HepG2 (cell line): ENCODE data around the gene DOCK4. TPM values are rescaled to one million over a fixed set of nuclear protein-coding genes. Genes with fewer than 3 reads are reported as not detected.

Source experiments
- ASH2L ChIP-seq: fragments of 300-600, 200-600 bp; sonication (generic); IDR thresholded peaks from 2 replicates; pipeline ENCODE4 v1.7.0; 2017; ENCODE audit warnings: low read depth, mild to moderate bottlenecking, moderate library complexity, mixed read lengths, low read length; ENCODE audit not compliant: insufficient read length
- ATF7-NPFF ChIP-seq: sonication (generic); formaldehyde crosslinking; IDR thresholded peaks from 2 replicates; pipeline ENCODE4 v1.8.1; 2023; ENCODE audit warnings: mild to moderate bottlenecking, low read depth, missing genetic modification reagents, moderate library complexity
- DRAP1 ChIP-seq: IDR thresholded peaks from 2 replicates; pipeline ENCODE4 v1.6.1; 2016; ENCODE audit warnings: missing genetic modification reagents, missing compliant biosample characterization
- HNF1B ChIP-seq: sonication (generic); formaldehyde crosslinking; IDR thresholded peaks from 2 replicates; pipeline ENCODE4 v1.5.1; 2020; ENCODE audit warnings: mild to moderate bottlenecking, moderate library complexity, missing genetic modification reagents
- IRF2 ChIP-seq: IDR thresholded peaks from 2 replicates; pipeline ENCODE4 v1.6.1; 2018; ENCODE audit warnings: missing genetic modification reagents, missing compliant biosample characterization
- PATZ1 ChIP-seq: sonication (generic); formaldehyde crosslinking; IDR thresholded peaks from 2 replicates; pipeline ENCODE4 v1.4.0; 2020; ENCODE audit warnings: missing genetic modification reagents
- REPIN1 ChIP-seq: sonication (generic); formaldehyde crosslinking; IDR thresholded peaks from 2 replicates; pipeline ENCODE4 v1.8.0; 2022; ENCODE audit warnings: missing genetic modification reagents, low read depth, mild to moderate bottlenecking, borderline replicate concordance
- SIX4 ChIP-seq: sonication (generic); formaldehyde crosslinking; IDR thresholded peaks from 2 replicates; pipeline ENCODE4 v1.4.0; 2020; ENCODE audit warnings: missing genetic modification reagents
- TCF7 ChIP-seq: sonication (generic); IDR thresholded peaks from 2 replicates; pipeline ENCODE4 v1.6.1; 2016; ENCODE audit warnings: antibody characterized with exemption, low read depth
- TEAD3 ChIP-seq: optimal IDR thresholded peaks from 2 replicates; pipeline ENCODE3; 2016; ENCODE audit warnings: borderline replicate concordance
- TFAP4 ChIP-seq: sonication (generic); IDR thresholded peaks from 2 replicates; pipeline ENCODE4 v1.6.1; 2016; ENCODE audit warnings: low read depth, borderline replicate concordance
- TOE1 ChIP-seq: sonication (generic); formaldehyde crosslinking; IDR thresholded peaks from 2 replicates; pipeline ENCODE4 v1.4.0; 2020; ENCODE audit warnings: mild to moderate bottlenecking, missing genetic modification reagents
- ZBTB14 ChIP-seq: sonication (generic); formaldehyde crosslinking; IDR thresholded peaks from 2 replicates; pipeline ENCODE4 v1.4.0; 2020; ENCODE audit warnings: missing genetic modification reagents
- ZFP36L1 ChIP-seq: sonication (generic); formaldehyde crosslinking; IDR thresholded peaks from 2 replicates; pipeline ENCODE4 v1.8.0; 2022; ENCODE audit warnings: mild to moderate bottlenecking, missing genetic modification reagents, moderate library complexity
- ZGPAT ChIP-seq: IDR thresholded peaks from 2 replicates; pipeline ENCODE4 v1.6.1; 2016; ENCODE audit warnings: mild to moderate bottlenecking
- ZMYM4 ChIP-seq: sonication (generic); formaldehyde crosslinking; IDR thresholded peaks from 2 replicates; pipeline ENCODE4 v1.8.1; 2023; ENCODE audit warnings: mild to moderate bottlenecking, missing genetic modification reagents
- ZNF292 ChIP-seq: sonication (generic); formaldehyde crosslinking; IDR thresholded peaks from 2 replicates; pipeline ENCODE4 v1.8.1; 2022; ENCODE audit warnings: mild to moderate bottlenecking, low read depth, missing genetic modification reagents, borderline replicate concordance
- ZNF317 ChIP-seq: sonication (generic); formaldehyde crosslinking; IDR thresholded peaks from 2 replicates; pipeline ENCODE4 v1.5.0; 2020; ENCODE audit warnings: mild to moderate bottlenecking, missing genetic modification reagents
- ZNF556 ChIP-seq: sonication (generic); formaldehyde crosslinking; IDR thresholded peaks from 2 replicates; pipeline ENCODE4 v1.4.0; 2020; ENCODE audit warnings: mild to moderate bottlenecking, missing genetic modification reagents, borderline replicate concordance
- ZSCAN5A ChIP-seq: sonication (generic); formaldehyde crosslinking; IDR thresholded peaks from 2 replicates; pipeline ENCODE4 v1.8.0; 2022; ENCODE audit warnings: mild to moderate bottlenecking, missing genetic modification reagents, borderline replicate concordance
- polyA plus RNA-seq, 8 experiments: library from polyadenylated mRNA; depleted of rRNA in 3 of 8; stranded (reverse) in 7 of 8; unstranded in 1 of 8; fragments of >200 nt; fragmentation: Illumina TruSeq in 4 of 8; extraction: Trizol in 4 of 8; gene quantifications; 2 replicates each; pipeline versions ENCODE4 v1.2.1 to v1.2.3, GENCODE V29; 2011 to 2016; ENCODE audit warnings: low read depth in 4 of 8, missing spikeins in 1 of 8, mixed read lengths in 1 of 8; ENCODE audit not compliant: insufficient read depth in 1 of 8
- total RNA-seq, 5 experiments: library from RNA; depleted of rRNA; stranded (reverse); fragments of >200 nt; fragmentation: Illumina TruSeq; extraction: Trizol; gene quantifications; 2 replicates each; pipeline ENCODE4 v1.2.3, GENCODE V29; 2016; ENCODE audit warnings: low read depth in 1 of 5

The DOCK4 gene
- total and polyA plus RNA-seq, 2 of the 13 experiments (the other 11 are each of a cell fraction or from before 2014, with no cell fraction given), result 13.5 to 17.4 TPM

- TF ChIP-seq DRAP1 (CRISPR knock-in tag) (peak; percentile 19; the same call in 1 of the 2 replicates), TEAD3 (CRISPR knock-in tag) (peak; percentile 76), ASH2L (peak; percentile 49), ATF7-NPFF (CRISPR knock-in tag) (no peak), ZNF317 (CRISPR knock-in tag) (peak; percentile 72), REPIN1 (CRISPR knock-in tag) (0 out of 2 replicates have a peak, but pooled peaks have one; percentile 57), TOE1 (CRISPR knock-in tag) (peak; percentile 56; the same call in 1 of the 2 replicates), ZGPAT (CRISPR knock-in tag) (peak; percentile 91), IRF2 (CRISPR knock-in tag) (peak; percentile 65; the same call in 1 of the 2 replicates), ZMYM4 (CRISPR knock-in tag) (peak; percentile 94), ZBTB14 (CRISPR knock-in tag) (no peak), ZFP36L1 (CRISPR knock-in tag) (0 out of 2 replicates have a peak, but pooled peaks have one; percentile 42), HNF1B (peak; percentile 95), TCF7 (peak; percentile 87), SIX4 (CRISPR knock-in tag) (peak; percentile 36; the same call in 1 of the 2 replicates), TFAP4 (no peak), ZNF292 (CRISPR knock-in tag) (peak; percentile 90; the same call in 1 of the 2 replicates), PATZ1 (CRISPR knock-in tag) (0 out of 2 replicates have a peak, but pooled peaks have one; percentile 18), ZNF556 (CRISPR knock-in tag) (peak; percentile 54; the same call in 1 of the 2 replicates), ZSCAN5A (CRISPR knock-in tag) (peak; percentile 82; the same call in 1 of the 2 replicates)
These were observed 5.2 kb upstream of the DOCK4 start (continued) for GRCh38 chr7:112211348-112211907.
